ENCODE data around the gene SLC39A8.

Gene SLC39A8

GRCh38 chr4:102252171-102252570, 93.1 kb downstream of the SLC39A8 start:
- Histone ChIP-seq H3K4me3 (ENCODE audit: low read length) (no peak overlapping the region), H3K4me2 (ENCODE audit: low read length) (no peak overlapping the region), H3K36me3 (ENCODE audit: control insufficient read depth, low read length) (no peaks in the 10 kb centered on the region), H3F3A (ENCODE audit: control insufficient read depth, insufficient read depth) (no peaks in the 10 kb centered on the region), H4K20me1 (ENCODE audit: control insufficient read depth, insufficient read depth, low read depth, low read length) (no peaks in the 10 kb centered on the region), H3K27ac (ENCODE audit: low read depth, low read length) (no peak overlapping the region), H3K9me3 (ENCODE audit: control insufficient read depth, insufficient read depth, low read length) (no peaks in the 10 kb centered on the region), H3K9me2 (replicated peaks; ENCODE audit: control insufficient read depth, low read length) (no peaks in the 10 kb centered on the region), H3K4me1 (ENCODE audit: control insufficient read depth, low read length) (no peaks in the 10 kb centered on the region), H3K27me3 (ENCODE audit: control insufficient read depth, low read length) (no peaks in the 10 kb centered on the region), H3K79me2 (ENCODE audit: control insufficient read depth, low read length) (no peaks in the 10 kb centered on the region)
- TF ChIP-seq CTCF (IDR thresholded peaks at IDR 0.05; ENCODE audit: low read depth, low read length, poor library complexity, severe bottlenecking) = no peak
- TF ChIP-seq EZH2phosphoT487 (IDR thresholded peaks at IDR 0.05; ENCODE audit: borderline replicate concordance, low read length) = no peak

- TF ChIP-seq CTCF (IDR thresholded peaks at IDR 0.05; ENCODE audit: low read depth, low read length, poor library complexity, severe bottlenecking) (no peak), EZH2phosphoT487 (IDR thresholded peaks at IDR 0.05; ENCODE audit: borderline replicate concordance, low read length) (no peak)
- H3K4me3 ChIP-seq (ENCODE audit: low read length) = no peak overlapping the region
- no peaks in the 10 kb centered on the region for H3K27me3 ChIP-seq (ENCODE audit: control insufficient read depth, low read length)
- no peaks in the 10 kb centered on the region for H3F3A ChIP-seq (ENCODE audit: control insufficient read depth, insufficient read depth)
- no peaks in the 10 kb centered on the region for H3K79me2 ChIP-seq (ENCODE audit: control insufficient read depth, low read length)
- no peaks in the 10 kb centered on the region for H3K36me3 ChIP-seq (ENCODE audit: control insufficient read depth, low read length)
- no peaks in the 10 kb centered on the region for H3K9me3 ChIP-seq (ENCODE audit: control insufficient read depth, insufficient read depth, low read length)
- H3K9me2 ChIP-seq (replicated peaks; ENCODE audit: control insufficient read depth, low read length) = no peaks in the 10 kb centered on the region
- H4K20me1 ChIP-seq (ENCODE audit: control insufficient read depth, insufficient read depth, low read depth, low read length) = no peaks in the 10 kb centered on the region
- H3K27ac ChIP-seq (ENCODE audit: low read depth, low read length) = no peak overlapping the region
- H3K4me2 ChIP-seq (ENCODE audit: low read length) = no peak overlapping the region
- H3K4me1 ChIP-seq (ENCODE audit: control insufficient read depth, low read length) = no peaks in the 10 kb centered on the region
Observed at GRCh38 chr4:102250341-102250740, 94.9 kb downstream of the SLC39A8 start.

GRCh38 chr4:102247041-102247440, 98.2 kb downstream of the SLC39A8 start:
- no peaks in the 10 kb centered on the region for H3K27me3 ChIP-seq (ENCODE audit: control insufficient read depth, low read length)
- TF ChIP-seq CTCF (IDR thresholded peaks at IDR 0.05; ENCODE audit: low read depth, low read length, poor library complexity, severe bottlenecking) (no peak), EZH2phosphoT487 (IDR thresholded peaks at IDR 0.05; ENCODE audit: borderline replicate concordance, low read length) (no peak)

GRCh38 chr4:102246416-102246815, 98.9 kb downstream of the SLC39A8 start:
- H3K4me1 ChIP-seq (ENCODE audit: control insufficient read depth, low read length) = no peaks in the 10 kb centered on the region
- no peaks in the 10 kb centered on the region for H3K36me3 ChIP-seq (ENCODE audit: control insufficient read depth, low read length)
- no peaks in the 10 kb centered on the region for H3K79me2 ChIP-seq (ENCODE audit: control insufficient read depth, low read length)
- no peak for TF ChIP-seq CTCF (IDR thresholded peaks at IDR 0.05; ENCODE audit: low read depth, low read length, poor library complexity, severe bottlenecking)
- TF ChIP-seq EZH2phosphoT487 (IDR thresholded peaks at IDR 0.05; ENCODE audit: borderline replicate concordance, low read length) = no peak
- no peaks in the 10 kb centered on the region for H3K27me3 ChIP-seq (ENCODE audit: control insufficient read depth, low read length)
- H3K4me3 ChIP-seq (ENCODE audit: low read length) = no peak overlapping the region
- no peak overlapping the region for H3K27ac ChIP-seq (ENCODE audit: low read depth, low read length)
- no peak overlapping the region for H3K4me2 ChIP-seq (ENCODE audit: low read length)
- H3F3A ChIP-seq (ENCODE audit: control insufficient read depth, insufficient read depth) = no peaks in the 10 kb centered on the region
- H4K20me1 ChIP-seq (ENCODE audit: control insufficient read depth, insufficient read depth, low read depth, low read length) = no peaks in the 10 kb centered on the region
- no peaks in the 10 kb centered on the region for H3K9me2 ChIP-seq (replicated peaks; ENCODE audit: control insufficient read depth, low read length)
- H3K9me3 ChIP-seq (ENCODE audit: control insufficient read depth, insufficient read depth, low read length) = no peaks in the 10 kb centered on the region

More at GRCh38 chr4:102247041-102247440, 98.2 kb downstream of the SLC39A8 start:
- no peaks in the 10 kb centered on the region for H3F3A ChIP-seq (ENCODE audit: control insufficient read depth, insufficient read depth)
- H3K27ac ChIP-seq (ENCODE audit: low read depth, low read length) = no peak overlapping the region
- H3K9me3 ChIP-seq (ENCODE audit: control insufficient read depth, insufficient read depth, low read length) = no peaks in the 10 kb centered on the region
- no peaks in the 10 kb centered on the region for H4K20me1 ChIP-seq (ENCODE audit: control insufficient read depth, insufficient read depth, low read depth, low read length)
- no peak overlapping the region for H3K4me2 ChIP-seq (ENCODE audit: low read length)
- no peaks in the 10 kb centered on the region for H3K79me2 ChIP-seq (ENCODE audit: control insufficient read depth, low read length)
- H3K4me3 ChIP-seq (ENCODE audit: low read length) = no peak overlapping the region
- H3K4me1 ChIP-seq (ENCODE audit: control insufficient read depth, low read length) = no peaks in the 10 kb centered on the region
- no peaks in the 10 kb centered on the region for H3K9me2 ChIP-seq (replicated peaks; ENCODE audit: control insufficient read depth, low read length)
- H3K36me3 ChIP-seq (ENCODE audit: control insufficient read depth, low read length) = no peaks in the 10 kb centered on the region

All from DOHH2 (cell line).